Measurements from ENCODE around the gene SEMA5A.

Gene SEMA5A

DNA sequence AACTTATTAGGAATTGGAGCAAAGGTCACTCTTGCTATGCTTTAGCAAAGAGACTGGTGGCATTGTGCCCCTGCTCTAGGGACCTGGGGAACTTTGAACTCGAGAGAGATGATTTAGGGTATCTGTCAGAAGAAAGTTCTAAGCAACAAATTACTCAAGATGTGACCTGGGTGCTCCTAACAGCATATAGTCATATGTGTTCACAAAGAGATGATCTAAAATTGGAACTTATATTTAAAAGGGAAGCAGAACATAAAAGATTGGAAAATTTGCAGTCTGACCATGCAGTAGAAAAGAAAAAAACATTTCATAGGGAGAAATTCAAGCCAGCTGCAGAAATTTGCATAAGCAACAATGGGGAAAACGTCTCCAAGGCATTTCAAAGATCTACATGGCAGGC lies 68.3 kb downstream of the SEMA5A start:
- no peak for DNase-seq (ENCODE audit: low spot score)

DNA sequence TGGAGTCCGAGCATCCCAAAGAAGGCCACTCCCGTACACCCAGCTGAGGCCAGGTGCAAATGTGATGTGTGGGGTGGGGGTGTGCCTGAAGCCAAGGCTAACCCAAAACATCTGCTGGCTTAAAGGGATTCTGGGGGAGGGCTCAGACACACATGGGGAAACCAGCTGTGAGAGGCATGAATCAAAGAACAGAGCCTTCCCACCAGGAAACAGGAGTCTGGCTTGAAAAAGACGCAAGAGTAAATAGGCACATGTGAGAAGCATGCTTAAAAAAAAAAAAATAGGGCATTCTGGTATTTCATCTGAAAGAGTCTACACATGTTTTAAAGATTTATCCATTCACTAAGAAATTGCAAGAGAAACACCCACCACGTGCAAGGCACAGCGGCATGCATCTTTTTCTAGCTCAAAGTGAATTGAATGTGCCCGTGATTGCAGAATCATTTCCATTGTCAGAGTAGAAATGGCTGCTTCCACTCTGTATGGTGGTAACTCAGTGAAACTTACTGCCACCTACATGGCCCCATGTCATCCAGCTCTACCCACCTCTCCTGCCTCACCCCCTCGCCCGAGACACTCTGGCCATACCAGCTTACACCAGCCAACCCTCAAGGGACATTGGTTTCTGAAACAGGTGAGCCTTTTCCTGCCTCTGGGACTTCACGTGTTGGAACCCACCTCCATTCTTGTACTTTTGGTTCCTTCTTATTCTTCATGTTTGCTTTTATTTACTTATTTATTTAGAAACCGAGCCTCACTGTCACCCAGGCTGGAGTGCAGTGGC lies 71.5 kb downstream of the SEMA5A start:
- no peak for DNase-seq (ENCODE audit: low spot score)

DNA sequence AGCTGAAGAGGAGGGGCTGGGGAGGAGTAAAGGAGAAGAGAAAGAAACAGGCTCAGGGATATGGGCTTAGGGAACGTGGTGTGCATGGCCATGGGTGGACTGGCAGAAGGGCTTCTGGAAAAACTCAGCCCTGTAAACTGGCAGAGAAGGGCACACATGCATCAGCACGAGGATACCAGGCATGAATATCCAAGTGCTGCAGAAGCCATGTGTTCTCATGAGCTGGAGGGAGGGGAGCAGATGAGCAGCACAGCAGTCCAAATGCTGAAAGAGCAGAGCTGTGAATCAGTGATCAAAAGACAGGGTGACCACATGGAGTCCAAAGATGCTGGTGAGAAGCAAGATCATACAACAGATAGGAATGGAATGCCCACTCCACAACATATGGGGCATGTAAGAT lies 72.3 kb downstream of the SEMA5A start:
- no peak for DNase-seq (ENCODE audit: low spot score)

DNA sequence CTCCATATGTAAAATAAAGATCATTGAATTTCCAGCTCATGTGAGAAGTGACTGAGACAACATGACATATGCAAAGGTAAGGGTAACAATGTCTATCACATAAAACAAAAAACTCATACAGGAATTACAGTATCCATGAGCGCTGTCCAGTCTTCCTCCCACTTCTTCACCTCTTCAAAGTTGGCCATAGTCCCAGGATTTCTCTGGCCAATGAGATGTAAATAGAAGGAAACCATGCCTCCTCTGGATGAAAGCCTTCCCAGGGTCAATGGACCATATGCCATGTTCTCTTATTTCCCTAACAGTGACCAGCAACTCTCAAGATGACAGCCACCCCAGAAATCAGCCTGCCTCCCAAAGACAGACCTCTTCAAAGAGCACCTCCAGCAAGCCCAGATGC lies 75.5 kb downstream of the SEMA5A start:
- no peak for DNase-seq (ENCODE audit: low spot score)

DNA sequence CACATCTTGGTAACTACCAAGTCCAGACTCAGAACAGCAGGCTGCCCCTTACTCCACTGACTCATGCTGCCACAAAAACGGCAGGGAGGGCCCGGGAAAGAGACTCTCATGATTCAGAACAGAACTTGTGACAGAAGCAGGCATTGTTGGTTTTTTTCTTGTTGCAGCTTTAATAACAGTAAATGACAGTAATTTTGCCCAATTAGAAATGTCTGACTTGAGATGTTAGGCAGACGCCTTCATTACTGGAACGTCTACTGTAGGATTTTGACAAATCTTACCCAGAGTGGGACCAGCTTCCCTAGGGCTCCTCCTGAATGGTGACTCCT lies 77.9 kb downstream of the SEMA5A start:
- peak; percentile 15 for DNase-seq (ENCODE audit: low spot score)

DNA sequence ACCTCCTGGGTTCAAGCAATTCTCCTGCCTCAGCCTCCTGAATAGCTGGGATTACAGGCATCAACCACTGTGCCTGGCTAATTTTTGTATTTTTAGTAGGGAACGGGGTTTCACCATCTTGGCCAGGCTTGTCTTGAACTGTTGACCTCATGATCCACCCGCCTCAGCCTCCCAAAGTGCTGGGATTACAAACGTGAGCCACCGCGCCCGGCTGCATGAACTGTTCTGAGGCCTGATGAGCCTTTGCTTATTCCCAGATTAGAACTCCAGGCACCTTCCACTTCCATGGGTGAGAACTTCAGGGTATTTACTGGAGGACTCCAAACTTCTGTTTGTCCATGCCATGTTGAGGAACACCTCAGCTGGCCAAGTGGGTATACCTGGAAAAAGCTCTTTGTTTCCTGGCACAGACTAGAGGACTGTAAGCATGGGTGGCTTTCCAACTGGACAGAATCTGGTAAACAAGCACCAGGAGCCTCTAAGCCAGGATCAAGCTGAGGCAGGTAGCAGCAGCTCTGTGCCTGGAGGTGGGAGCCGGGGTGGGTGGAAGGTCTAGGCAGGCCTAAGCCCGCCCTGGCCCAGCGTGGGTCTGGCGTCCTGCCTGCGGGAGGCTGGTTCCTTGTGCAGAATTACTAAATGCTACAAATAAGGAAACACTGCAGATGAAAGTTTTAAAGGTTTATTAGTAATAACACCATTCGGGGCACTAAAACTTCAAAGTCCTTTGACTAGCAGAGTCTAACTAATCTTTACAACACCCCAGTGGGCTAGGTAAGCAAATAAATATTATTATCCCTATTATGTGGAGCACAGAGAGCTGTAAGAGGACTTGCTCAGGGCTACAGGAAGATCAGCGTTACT lies 78.4 kb downstream of the SEMA5A start:
- DNase-seq (ENCODE audit: low spot score) = no peak

DNA sequence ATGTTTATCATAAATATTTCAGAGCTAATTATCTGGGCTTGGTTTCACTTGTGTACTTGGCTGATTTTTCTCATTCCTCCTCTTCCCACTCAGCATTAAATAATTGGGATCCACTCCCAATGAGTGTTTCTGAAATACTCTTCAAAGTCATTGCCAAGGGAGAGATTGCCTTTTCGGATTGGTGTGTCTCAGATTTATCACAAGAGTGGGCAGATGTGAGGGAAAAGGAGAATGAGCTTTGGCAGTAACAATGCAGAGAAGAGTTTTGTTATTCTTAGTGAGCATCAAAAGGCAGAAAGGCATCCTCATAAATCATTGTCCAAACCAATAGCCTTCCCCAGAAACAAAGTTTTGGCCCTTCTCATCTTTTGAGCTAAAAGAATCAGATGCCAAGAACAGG lies 79.2 kb downstream of the SEMA5A start:
- DNase-seq (ENCODE audit: low spot score) = no peak

DNA sequence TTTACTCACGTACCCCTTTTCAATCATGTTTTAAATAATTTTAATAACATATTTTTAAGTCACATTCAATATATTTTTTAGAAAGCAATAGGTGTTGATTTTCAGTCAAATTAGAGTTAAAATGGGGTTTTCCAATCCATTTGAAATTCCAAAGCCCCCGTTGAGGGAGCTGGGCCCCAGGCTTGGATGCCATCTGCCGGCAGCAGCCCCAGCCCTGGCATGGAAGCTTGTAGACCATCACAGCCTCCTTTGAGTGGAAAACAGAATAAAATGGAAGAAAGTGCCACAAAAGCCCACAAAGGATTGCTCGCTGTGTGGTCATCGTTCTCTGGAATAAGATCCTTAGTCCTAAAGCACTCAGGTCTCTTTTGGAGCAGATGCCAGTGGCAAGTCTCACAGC lies 81.4 kb downstream of the SEMA5A start:
- peak; percentile 26 for DNase-seq (ENCODE audit: low spot score)

DNA sequence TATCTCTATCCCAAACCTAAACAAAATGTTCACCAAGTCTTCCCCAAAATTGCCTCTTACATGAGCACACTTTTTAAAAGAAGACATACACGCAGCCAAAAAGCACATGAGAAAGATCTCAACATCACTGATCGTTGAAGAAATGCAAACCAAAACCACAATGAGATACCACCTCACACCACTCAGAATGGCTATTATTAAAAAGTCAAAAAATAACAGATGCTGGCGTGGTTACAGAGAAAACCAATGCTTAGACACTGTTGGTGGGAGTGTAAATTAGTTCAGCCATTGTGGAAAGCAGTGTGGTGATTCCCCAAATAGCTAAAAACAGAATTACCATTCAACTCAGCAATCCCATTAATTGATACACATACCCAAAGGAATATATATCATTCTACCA lies 83.8 kb downstream of the SEMA5A start:
- no peak for DNase-seq (ENCODE audit: low spot score)

DNA sequence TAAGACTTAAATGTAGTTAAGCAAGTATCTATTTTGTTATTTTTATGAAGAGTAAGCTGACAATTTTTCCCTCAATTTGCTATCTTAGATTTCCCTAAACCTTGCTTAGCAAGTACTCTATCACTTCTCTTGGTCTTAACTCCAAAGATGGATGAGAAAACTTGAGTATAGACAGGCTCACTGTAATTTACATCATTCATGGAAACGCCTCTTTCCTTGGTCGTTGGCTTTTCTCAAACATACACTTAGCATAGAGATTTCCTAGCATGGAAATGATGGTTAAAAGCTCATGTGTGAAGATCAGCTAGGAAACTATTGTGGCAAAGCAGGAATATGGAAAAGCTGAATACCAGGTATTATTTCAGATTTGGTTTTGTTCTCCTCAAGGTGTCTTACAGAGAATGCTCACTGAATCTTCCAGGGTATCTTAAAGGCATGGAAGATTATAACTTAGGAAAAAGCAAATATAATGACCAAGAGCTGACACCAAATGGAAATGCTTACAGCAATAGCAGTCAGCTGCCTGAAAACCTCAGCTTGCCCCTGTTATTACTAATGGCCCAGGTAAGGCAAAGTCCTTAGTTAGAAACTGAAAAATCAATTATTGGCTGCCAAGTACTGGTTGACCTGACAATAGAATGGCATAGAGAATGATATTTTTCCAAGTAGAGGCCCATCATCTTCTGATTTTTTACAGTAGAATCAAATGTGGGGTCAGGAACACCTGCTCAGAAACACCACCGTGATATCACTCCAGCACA lies 84.8 kb downstream of the SEMA5A start:
- no peak for DNase-seq (ENCODE audit: low spot score)

DNA sequence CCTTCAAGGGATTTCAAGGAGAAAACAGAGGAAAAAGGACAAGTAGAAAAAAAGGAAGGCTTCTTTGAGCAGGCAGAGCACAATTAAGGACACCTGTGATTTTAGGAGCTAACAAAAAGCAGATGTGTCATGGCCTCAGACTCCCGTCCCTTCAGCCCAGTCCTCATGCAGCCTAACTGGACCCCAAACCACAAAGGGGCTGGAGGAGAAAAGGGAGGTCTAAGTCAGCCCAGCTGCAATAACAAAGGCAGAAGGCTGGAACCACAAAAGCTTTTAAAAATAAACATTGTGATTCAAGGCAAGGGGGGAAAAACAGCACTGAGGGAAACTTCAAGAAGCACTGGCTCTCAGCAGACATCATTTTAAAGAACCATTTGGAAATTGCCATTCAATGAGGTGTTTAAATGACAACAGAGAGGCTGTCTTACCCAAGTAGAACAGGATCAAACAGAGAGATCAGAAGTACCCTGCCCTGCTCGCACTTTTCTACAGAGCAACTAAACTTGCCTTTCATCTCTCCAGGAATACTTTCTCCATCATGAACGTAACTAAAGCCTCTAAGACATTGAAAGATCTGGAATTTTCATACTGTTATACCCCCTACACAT lies 89.3 kb downstream of the SEMA5A start:
- DNase-seq (ENCODE audit: low spot score) = no peak

DNA sequence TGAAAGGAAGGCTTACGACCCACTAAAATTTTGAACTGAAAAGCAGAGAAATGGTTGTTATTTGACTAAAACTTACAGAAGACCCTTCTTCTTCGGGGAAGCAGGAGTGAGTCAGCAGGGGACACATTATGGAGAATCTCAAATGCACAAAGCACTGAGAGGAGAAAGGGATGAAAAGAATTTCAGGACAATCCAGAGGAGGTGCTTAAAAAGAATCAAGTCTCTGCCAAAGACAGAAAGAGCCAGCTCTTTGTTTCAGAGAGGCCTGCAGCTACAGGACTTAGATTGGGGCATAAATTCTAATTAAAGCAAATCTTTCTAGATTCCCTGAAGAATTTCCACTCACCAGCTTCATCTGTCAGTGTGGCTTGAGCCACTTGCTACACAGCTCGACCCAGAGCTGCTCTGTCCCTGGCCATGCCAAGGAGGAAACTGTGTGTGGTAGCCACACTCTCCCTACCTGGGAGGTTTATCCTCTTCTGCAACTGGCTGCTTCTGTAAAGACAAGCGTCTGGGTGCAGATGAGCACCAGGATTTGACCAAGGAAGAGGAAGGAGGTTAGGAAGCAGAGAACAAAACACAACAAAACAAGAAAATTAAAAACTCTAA lies 89.9 kb downstream of the SEMA5A start:
- DNase-seq (ENCODE audit: low spot score) = no peak

DNA sequence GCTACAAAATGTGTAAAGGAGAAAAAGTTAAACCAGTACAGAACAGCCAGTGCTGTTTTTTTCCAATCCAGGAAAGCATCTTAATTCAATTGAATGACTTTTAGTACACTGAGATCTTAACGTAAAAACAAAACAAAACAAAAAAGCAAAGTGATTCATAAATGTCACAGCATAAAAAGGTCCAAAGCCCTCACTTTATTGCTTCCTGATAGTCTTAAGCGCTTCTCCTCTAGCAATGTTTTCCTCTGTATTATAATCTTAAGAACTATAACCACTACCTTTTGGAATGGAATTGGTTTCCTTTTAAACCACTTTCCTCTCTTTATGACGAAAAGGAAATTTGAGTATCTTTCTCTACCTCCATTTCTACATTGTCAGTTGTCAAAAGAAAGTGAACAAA lies 91.4 kb downstream of the SEMA5A start:
- no peak for DNase-seq (ENCODE audit: low spot score)

DNA sequence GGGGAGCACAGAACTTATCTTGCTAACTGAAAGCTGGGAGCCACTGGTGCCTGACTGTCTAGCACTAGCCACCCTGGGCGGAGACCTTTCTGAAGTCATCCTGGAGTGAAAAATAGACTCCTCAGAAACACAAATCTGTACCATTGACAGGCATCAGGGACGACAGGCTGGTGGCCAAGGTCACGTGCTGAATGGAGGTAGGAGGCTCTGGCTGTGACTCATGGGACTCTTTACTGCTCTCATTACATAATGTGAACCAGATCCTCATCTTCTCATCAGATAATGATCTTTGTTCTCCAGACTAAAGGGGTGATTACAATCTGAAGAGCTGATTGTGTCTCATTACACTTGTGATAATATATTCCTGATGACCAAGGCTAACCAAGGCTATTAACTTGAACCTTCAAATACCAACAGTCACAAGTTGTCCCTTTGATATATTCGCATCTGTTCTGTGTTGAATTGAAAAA lies 91.8 kb downstream of the SEMA5A start:
- no peak for DNase-seq (ENCODE audit: low spot score)

DNA sequence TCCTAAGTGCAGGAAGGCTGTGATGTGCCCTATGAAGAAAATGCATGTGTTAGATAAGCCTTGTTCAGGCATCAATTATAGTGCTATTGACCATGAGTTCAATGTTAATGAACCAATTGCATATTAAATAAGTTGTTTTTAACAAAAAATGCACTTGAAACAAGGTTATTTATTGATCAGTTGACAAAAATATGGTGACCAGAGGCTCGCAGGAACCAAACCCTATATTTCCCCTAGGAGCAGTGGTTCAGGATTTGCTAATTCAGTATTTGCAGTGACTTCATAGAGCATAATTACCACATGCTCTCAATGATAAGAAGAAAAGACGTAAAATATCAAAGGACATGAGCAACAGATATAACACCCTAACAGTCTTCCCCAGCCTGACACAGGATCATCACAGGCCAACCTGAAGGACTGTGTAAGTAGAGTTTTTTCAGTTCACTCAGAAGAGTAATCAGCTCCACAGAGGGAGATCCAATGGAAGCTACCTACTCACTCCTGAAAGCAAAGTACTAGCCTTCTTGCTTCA lies 92.3 kb downstream of the SEMA5A start:
- no peak for DNase-seq (ENCODE audit: low spot score)

DNA sequence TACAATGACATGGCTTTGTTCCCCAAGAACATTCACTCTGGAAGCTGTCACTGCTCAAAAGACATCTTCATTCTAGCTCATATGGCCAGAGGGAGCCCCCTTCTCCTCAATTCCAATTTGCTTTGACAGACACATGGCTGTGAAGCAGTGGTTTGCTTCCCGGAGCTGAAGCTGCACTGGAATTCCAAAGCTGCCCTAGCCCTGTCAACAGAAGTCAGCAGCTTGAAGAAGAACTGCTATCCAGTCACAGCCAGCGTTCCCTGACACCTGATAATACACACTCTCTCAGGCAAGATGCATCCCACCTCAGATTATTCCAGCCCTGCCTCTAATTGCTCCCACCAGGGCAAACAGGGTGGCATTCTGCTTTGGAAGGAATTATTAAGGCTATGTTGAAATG lies 93.7 kb downstream of the SEMA5A start:
- DNase-seq (ENCODE audit: low spot score) = no peak

DNA sequence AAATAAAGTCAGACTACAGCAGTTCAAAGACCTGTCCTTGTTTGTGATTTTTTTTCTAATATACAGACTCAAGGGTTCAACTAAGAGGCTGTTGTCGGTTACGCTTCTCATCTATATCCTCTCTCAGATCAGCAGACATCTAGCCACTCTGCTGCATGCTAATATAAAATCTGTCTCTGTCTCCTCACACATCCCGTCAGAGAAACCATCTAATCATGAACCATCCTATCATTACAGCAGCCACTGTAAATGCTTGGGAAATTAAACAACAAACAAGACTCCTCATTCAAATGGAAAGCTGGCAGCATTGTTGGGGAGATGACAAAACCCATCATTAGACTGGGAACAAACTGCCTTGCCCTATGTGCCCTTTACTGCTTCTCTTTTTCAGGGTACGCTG lies 94.8 kb downstream of the SEMA5A start:
- DNase-seq (ENCODE audit: low spot score) = no peak

DNA sequence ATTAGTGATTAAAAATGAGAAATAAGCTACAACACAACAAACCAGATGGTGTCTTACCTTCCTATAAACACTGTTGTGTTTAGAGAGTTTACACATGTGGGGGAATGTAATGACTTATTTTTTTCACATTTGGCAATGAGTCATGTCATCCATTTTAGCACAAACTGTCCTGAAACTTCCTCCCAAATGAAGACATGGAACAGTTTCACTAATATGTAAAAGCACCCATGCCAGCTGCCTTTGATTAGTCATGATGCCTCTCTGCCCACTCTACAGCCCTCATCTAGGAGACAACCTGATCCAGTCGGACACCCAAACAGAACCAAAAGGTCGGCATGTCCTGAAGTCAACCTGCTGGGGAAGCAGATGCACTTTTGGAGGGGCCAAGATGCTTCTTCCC lies 98.2 kb downstream of the SEMA5A start:
- DNase-seq (ENCODE audit: low spot score) = no peak

DNA sequence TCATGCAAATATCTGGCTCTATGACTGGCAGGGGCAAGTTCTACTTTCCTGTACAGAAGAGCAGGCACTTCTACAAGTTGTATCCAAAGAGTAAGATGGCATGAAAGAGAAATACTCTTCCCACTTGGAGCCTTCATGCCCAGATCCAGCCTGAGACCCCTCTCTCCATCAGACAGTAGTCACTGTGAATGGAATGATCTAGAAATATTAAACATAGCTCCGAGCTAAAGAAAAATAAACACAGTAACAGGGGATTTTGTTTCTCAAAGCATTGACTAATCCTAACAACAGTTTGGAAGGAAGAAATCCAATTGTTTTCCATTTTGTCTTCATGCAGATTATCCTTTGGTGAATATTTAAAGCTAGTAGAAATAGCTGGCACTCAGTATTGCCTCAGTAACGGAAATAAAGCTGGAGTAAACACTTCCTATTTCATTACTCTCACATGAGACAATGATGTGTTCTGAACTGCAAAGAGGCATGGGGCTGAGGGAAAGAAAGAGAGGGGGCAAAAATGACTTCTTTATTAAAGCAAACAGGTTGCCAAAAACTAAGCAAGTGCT lies 100.0 kb downstream of the SEMA5A start:
- DNase-seq (ENCODE audit: low spot score) = no peak

DNA sequence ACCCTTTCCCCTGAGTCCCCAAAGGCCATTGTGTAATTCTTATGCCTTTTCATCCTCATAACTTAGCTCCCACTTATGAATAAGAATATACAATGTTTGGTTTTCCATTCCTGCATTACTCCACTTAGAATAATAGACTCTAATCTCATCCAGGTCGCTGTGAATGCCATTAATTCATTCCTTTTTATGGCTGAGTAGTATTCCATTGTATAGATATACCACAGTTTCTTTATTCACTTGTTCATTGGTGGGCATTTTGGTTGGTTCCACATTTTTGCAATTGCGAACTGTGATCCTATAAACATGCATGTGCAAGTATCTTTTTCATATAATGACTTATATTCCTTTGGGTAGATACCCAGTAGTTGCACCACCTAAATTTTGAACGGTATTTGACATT lies 101.5 kb downstream of the SEMA5A start:
- DNase-seq (ENCODE audit: low spot score) = no peak

DNA sequence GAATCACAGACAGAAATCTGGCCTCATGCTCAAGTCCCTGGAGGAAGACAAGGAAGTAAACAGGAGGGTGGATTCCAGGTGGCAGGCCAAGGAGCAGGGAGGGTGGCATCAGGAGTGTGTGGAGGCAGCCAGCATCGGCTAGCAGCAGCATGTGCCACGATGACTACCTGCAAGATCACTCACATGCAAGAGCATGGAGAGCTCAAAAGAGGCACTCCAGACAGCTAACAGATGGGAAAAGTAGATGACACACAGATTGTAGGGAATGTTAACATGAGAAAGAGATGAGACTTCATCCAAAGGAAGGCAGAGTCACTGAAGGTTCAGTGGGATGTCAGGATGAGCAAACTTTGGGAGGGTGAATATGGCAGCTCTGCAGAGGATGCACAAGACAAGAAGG lies 104.3 kb downstream of the SEMA5A start:
- no peak for DNase-seq (ENCODE audit: low spot score)

Data from globus pallidus (tissue), 1 donor.